ENCODE results near the gene SLC8A1.

SLC8A1 gene

DNA sequence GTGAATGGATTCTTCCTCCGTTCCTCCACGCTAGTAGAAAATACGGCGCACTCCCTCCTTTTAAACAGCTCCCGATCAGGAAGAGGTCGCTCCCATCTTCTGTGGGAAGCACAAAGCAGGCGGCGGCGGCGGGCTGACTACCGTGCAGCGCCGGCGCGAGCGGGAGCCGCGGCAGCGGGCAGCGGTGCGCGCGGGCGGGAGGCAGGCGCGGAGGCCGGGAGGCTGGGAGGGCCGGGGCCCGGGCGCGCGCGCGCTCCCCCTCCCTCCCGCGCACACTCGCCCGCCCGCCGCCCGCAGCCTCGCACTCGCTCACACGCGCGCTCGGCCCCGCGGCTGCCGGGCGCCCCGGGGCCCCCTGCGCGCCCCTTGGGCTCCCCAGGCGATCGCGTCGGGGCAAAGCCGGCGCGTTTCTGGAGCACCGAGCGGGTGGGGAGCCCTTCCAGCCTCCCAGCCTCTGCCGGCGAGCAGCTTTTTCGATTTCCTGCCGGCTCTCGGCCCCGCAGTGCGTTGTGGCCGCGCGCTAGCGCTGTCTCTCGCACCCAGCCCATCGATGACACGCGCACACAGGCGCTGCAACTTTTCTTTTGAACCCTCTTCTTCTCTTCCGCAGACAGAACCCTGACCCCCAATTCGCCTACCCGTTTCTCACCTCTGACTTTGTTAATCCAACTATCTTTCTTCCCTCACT is at the start of gene SLC8A1:
SLC8A1 (minus strand) TSS at position 173 of the 688 bp plus-strand sequence.
- peak; percentile 47 for DNase-seq

DNA sequence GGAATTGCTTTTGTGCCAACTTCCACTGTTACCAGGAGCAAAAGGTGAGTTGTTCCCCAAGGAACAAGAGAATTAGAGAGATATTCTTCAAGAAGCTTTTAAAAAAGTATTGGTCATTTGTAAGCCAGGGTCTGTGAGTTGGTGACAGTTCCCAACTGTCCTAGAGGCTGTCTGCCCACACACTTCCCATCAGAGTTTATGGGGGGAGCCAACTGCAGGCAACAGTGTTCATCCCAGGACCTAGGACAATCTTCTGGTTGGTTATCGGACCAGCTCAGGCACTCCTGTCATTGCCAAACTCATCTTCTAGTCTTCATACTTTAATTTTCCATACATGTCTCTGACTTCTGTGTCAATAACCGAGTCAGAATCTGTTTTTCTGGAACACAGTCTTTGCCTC is 47.5 kb upstream of the SLC8A1 start:
- DNase-seq = no peak

DNA sequence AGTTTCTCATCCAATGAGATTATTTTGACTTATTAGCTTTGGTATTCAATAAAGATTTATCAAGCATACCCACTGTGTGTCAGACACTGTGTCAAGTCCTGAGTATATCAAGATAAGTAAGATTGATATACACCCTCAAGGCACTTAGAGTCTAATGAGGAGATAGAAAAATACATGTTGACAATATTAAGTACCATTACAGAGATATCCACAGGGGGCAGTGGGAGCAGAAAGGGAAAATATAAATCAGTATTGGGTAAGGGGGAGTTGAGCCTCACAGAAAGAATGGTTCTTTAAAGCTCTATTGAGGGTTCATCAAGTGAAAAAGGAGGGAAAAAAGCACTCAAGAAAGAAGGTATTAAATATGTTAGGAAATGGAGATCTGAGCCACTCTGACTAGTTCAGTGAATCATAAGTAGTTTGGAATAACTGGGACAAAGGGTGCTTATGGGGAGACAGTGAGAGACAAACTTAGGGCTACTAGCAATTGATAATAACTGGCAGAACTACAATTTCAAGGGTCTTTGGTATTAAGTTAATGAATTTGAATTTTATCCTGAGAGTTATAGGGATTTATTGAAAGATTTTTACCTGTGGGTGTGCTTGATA is 45.5 kb upstream of the SLC8A1 start:
- DNase-seq = no peak

DNA sequence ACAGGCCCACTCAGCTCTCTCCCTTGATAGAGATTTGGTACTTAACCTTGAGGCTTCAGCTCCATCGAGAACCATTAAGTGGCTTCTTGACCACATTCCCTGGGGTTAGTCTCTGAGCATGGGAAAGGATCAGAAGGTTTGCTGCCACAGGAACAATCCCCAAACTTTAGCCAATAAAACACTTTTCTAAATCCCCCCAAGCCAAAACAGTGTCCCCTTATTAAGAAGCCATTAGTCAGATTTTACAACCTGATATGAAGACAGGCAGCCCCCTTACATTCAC is 37.7 kb upstream of the SLC8A1 start:
- no peak for DNase-seq

DNA sequence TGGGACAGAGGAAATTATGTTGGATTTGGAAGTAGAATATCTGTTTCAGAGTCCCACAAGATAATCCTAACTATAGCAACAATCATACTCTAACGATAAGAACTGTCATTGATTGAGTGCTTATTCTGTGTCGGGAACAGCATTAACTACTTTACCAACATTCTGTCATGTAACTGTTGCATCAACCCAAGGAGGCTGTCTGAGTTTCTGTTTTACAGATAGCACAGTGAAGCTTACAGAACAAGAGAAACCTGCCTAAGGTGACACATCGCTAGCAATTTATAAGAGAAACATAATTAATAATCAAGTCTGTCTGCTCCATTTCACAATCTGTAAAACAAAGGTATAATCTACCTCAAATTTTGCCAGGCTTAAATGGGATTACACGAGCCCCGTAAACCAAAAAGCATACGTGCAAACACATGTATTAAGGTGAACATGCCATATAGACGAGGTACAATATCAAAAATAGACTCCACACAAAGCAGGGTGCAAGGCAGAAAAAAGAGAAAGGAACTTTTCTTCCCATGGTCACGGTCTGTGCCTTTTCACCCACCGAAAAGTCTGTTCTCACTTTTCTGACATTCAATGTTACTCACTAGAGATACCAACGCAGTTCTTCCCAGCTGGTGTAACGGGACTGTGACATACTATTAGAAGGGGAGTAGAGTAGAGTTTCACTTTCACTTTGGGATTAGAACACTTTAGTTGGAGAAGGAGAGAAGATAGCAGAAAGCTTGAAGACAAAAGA is 37.2 kb upstream of the SLC8A1 start:
- DNase-seq = peak; percentile 42

DNA sequence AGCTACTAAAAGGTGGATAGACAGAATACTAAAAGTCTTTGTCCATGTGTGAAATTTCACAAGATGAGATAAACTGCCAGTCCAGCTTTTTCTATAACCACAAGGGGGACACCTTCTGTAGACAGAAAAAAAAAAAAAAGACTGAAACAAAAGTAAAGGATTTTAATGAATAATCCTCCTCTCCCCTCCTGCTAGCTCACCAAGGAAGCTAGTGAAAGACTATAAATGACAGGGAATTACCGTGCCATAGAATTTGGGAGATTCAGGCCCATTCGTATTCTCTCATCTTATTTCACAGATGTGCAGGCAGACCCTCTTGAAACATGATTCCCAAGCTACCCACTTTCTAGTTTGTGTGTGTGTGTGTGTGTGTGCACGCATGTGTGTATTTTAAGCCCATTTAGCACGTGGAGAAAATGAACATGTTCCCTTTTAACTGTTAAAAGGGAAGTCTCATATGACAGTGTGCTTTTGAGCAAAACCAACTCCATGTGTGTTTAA is 36.3 kb upstream of the SLC8A1 start:
- DNase-seq = peak; percentile 62

DNA sequence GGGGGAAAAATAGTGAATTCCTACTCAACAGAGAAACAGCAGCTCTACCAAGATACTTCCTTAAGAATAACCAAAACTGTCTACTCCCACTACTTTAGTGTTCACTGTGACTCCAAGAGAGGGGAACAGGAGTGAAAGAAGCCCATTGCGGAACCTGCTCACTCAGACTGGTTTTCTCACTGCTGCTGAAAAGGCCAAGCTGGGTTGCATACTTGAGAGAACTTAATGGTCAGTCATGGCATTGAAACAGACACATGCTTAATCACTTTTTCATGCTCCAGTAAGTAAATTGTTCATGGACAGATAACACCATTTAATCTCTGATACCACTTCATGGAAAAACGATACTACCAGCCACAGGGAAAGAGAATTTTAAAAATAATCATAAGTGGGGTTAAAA is 35.7 kb upstream of the SLC8A1 start:
- DNase-seq = no peak

DNA sequence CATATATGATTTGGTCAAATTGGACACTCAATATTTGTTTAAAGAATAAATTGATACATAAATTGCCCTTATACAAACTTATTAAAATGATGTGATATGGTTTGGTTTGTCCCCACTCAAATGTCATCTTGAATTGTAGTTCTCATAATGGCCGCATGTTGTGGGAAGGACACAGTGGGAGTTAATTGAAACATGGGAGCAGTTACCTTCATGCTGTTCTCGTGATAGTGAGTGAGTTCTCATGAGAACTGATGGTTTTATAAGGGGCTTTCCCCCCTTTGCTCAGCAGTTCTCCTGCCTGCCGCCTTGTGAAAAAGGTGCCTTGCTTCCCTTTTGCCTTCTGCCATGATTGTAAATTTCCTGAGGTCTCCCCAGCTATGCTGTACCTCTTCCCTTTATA is 34.0 kb upstream of the SLC8A1 start:
- no peak for DNase-seq

DNA sequence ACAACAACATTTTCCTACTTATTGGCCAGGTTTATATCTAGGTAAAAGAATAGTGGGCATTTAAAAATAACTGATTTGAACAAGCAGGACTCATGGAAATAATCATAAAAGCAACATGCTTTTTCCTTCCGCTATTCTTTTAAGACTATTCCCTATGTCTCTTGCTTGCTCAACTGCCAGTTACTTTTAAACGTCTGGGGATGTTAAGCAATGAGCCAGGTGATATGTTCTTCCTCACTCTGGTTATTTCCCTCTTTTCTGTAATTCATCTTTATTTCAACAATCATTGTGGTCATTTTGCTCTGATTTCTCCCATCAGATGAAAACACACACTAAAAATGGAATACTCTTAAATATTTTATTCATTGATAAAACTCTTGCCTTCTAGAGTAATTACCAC is 33.4 kb upstream of the SLC8A1 start:
- no peak for DNase-seq

DNA sequence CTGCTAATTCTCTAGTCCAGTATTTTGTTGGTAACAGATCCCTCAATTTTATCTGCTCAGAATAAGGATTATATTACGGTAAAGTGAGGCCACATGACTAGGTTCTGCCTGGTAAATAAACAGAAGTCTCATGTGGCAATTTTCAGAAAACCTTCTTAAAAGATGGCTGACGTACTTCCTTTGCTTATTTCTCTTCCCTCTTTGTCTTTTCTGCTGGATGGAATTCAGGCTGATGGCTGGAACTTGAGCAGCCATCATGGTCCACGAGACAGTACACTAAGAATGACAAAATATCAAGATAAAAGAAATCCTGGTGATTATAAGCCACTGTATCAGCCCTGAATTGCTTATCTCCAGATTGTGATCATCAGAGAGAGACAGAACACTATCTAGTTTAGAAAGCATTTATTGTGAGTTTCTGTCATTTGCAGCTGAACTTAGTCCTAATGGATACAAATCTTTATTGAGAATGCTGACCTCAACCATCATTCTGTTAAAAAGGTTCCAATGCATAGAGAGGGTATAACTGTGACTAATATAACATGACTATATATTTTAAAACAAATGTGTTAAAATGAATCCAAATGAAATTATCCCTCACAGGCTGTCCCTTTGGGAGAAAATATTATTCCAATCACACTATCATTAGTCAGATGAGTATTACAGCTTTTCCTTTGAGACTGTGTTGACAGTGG is 31.8 kb upstream of the SLC8A1 start:
- no peak for DNase-seq

DNA sequence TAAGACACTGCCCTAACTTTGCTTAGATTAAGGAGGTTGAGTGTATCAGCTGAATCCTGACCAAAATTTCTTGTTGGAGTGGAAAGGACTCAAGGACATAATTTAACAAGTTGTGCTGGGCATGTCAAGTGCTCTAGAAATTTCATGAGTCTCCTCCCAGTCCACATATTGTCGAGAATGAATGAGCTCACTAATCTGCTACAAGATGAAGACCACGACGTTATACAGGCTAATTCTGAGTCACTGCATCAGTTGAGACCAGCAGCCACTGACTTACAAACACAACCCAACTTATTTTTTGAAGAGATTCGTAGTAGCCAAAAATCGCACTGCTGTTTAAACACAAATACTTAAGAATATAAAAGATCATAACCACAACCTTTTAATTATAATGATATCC is 28.7 kb upstream of the SLC8A1 start:
- DNase-seq = no peak

DNA sequence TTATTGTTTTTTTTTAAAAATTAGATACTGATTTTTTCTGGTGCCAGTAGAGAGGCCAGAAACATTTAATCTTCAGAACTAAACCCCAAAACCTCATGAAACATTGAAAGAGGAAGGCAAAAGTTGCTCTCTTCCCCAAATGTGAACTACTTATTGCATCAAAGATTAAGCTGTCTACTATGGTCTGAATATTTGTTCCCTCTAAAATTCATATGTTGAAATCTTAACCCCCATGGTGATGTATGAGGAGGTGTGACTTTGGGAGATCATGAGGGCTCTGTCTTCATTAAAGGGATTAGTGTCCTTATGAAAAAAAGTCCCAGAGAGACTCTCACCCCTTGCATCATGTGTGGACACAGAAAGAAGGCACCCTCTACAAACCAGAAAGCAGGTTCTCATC is 28.2 kb upstream of the SLC8A1 start:
- DNase-seq = peak; percentile 55

DNA sequence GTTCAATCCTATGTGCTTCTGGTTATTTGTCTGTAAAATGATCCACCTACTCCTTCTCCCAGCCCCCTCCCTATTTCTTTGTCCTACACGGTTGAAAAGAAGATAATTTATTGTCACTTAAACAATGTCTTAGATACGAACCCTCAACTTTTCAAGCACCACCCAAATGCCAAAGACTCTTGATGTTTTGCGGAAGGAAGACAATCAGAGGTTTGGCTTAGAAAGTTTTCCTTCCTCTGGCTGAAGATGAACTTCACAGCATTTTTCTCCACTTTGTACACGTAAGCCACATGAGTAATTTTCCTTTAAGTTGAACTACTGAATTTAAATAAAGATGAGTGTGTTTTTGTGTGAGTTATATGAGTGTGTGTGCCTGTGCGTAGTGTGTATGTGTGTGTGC is 25.5 kb upstream of the SLC8A1 start:
- DNase-seq = no peak

DNA sequence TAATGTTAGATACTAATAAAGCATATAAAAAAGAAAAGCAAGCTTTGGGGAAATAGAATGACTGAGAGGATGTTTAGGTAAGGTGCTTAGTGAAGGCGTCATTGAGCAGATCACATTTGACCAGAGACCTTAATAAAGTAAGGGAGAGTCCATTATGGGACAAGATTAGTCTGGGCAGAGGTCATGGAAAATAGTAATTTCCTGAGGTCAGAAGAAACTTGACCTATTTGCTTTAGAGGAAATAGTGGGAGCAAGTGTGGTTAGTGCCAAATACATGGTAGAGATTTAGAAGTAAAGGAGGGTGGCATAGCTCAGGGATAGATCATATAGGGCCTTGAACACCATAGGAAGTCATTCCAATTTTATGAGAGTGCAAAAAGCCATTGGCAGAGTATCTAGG is 24.5 kb upstream of the SLC8A1 start:
- no peak for DNase-seq

DNA sequence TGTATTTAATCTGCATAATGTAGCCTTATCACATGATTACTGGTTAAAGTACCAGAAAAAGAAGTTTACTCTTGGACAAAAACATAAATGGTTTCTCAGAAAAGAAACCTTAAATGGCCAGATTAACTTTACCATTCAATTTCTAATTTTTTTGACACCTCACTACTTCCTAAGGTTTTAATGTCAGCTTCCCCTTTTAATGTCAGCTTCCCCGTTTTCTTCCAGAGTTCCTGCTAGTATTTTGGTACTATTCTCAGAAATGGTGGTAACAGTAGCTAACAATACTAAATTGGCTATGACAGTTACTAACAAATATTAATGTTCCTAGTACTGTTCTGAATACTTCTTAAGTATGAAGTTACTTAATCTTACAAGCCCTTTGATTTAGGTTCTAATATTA is 22.4 kb upstream of the SLC8A1 start:
- no peak for DNase-seq

DNA sequence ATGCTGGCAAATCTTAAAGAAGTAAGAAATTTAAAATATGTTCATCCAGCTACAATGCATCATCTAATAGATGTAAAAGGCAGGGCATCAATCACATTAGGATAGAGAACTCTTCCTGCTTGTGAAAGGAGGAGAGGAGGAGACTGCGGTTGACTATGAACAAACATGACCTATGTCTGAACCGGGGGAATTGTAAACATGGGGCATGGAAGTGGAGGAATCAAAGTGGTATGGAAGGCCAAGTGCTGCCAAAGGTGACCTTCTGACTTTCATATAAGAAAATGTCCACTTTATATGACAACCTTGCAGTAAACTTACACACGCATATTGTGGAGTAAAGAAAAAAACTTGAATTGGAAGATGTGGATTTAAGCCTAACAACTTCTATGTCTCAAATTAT is 20.0 kb upstream of the SLC8A1 start:
- DNase-seq = no peak

DNA sequence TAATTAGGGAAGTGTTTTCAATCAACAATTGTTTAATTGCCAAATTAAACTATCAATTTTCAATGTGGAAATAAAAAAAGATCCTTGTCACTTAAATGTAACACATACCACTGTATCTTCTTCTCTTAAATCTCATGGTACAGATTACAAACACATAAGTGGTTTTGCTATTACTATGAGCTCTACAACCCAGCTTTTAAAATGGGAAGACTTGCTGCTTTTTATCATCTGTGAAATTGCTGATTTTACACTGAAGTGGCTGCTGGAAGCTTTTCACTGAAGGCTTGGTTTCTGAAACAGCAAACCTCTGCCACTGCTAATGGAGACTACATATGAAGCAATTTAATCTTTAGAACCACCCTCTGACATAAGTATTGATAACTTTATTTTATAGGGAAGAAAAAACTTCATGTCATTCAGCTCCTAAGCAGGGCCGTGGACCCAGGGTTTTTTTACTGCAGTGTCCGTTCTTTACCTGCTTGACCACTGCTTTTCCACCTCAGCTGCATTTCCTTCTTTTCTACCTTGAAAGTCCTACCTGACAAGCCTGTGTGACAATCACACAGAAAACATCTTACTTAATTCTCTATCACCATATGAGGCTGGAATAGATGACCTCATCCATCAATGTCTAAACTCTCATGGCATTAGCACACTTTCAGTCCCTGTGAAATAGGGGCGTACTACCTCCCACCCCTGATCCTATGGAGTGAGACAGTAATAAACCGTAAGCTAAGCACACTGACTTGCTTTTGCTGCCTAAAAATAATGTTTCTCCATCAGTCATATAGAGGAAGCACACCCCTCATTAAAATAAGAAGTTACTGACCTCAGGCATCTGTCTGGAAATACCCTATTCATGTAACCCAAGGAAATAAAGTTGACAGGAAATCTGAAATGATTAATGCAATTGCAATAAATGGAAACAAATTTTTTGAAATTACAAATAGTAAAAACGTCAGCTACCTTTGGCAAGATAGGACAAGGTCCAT is 19.2 kb upstream of the SLC8A1 start:
- no peak for DNase-seq

DNA sequence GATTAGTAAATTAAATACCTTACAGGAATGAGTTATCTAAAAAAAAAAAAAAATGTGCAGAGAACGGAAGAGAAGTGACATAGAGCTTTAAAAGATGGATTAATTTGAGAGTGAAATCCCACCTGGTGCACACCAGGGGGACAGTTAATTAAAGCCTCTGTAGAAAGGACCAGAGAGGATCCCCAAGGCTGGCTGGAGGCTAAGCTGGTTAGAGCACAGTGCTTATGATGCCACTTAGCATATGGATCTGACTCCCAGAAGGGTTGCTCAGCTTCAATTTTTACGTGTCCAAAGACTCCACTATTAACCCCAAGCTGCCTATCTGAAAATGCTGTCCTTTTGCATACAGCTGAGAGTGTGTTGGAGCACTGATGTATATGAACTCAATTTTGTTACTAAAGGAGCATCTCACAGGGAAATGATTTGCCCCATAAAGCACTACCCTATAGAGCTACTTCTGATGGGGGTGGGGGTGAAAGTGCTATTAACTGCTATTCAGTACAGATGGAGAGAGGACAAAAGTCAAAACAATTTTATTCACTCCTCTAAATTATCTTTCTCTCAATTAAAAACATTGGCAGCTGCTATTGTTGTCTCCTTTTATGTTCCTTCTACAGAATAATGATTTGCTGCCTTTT is 15.2 kb upstream of the SLC8A1 start:
- no peak for DNase-seq

DNA sequence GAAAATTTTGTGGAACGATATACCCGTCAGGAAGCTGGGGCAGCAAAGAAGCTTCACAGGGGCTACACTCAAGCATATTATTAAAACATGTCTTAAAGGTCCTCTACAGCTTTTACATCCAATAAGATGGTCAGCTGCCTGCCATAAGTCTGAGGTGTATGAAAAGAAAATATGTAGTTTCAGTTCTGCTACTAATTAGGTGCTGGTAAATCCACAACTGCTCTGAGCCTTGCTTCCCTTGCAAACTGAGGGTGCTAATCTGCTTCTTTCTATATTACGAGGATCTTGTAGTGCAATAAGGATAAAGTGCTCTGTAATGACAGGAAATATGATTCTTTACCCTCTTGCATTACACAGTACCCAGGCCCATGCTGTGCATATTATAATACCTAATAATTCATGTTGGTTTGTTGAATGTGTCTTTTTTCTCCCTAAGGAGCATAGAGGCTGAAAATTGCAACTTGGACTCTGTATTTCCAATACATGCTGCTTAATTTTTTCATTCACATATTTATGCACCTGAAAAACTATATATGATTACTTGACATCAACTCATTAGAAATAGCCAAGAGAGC is 14.5 kb upstream of the SLC8A1 start:
- DNase-seq = no peak

DNA sequence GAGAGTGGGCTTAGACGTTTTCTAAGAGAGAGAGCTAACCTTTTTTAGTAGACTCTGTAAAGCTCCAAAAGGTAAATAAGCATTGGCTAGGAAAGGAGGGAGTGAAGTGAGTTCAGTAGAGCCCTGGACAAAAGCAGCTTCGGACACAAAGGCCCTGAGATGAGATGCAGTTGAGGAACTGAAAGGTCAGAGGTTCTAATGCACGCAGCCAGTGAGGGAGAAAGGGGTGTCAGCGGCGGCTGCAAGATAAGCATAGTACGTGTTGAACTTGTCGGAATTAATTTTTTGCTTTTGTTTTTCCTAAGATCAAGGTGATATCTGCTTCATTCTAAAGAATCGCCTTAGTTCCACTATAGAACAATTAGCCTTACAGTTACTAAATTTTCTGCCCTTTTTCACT is 11.2 kb upstream of the SLC8A1 start:
- DNase-seq = no peak

DNA sequence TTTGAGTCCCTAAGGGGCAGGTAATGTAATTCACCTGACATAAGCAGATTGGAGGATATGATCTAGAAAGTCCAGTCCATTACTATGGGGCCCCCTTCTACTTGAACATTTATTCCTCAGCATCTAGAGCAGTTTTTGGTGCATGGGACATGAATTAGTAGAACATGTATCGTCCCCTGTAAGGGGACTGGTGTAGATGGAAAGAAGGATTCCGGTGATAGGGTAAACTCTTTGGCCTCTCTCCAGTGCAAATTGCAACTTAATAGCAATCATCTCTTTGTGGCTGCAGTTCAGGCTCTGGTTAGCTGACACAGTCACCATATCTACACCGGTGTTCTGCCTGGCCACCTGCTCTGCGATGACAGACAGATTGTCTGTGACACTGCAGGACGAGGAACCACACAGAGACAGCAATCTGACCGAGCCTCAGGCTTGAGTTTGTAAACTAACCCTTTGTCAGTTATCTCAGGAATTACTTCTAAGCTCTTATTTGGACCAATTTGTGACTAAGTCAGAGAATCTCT is 6.4 kb upstream of the SLC8A1 start:
- DNase-seq = no peak
